HG02970 (cell line): ENCODE data around the gene ZBTB20.

ENCODE experiments used
- ATAC-seq: cut with Tn5 transposase; IDR thresholded peaks from one replicate; pipeline ENCODE4 v1.9.1; 2021; ENCODE audit warnings: mild to moderate bottlenecking, moderate library complexity, moderate number of reproducible peaks; ENCODE audit not compliant: unreplicated experiment, low FRiP score

ZBTB20 gene

DNA sequence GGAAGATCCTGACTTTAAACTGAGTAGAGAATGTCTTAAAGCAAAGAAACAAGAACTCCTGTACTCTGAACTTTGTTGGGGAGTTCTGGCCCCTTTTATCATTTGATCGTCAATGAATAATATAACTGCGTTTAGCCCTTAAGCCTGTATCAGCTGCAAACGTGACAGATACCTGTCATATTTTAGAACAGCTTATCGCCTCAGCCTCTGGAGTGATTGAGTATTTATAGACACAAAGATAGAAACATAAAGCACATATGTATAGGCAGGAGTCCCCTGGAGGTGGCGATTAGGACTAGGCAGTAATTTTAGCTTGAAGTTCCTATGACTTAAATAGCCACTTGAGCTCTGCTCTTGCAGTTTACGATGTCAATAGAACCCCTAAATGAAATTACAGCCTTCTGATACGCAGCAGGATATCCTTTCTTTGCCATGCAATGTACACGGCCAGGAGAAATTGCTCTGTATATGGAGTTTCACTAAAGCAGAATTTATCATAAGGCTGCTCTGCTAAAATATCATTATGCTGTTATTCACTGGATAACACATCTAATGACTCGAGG lies 531.5 kb downstream of the ZBTB20 start:
- no peak for ATAC-seq

DNA sequence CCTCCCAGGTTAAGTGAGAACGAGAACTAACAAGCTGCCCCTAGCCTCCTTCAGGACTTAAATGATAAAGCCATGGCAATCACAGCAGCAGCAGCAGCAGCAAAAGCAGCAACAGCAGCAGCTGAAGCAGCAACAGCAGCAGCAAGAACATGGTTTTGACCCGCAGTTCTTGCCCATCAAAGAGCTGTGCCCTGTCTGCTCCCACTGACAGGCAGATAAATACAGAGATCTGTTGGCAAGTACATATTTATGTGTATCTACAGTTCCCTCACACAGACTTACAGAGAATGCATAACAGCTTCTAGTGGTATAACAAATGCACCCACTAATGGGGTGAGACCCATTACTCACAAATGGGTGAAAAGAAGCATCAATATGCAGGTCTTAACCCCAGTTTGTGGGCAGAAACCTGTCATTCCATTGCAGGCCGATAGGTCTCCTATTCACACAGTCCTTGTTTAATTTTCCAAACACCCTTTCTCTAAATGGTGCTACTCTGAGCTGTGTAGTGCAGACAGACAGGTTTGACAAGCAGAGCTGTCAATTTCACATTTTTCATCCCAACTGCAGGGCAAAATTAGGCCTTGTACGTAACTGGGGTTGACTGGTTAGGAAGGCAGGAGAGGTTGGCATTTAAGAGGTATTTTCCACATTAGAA lies 537.0 kb downstream of the ZBTB20 start:
- ATAC-seq: no peak

DNA sequence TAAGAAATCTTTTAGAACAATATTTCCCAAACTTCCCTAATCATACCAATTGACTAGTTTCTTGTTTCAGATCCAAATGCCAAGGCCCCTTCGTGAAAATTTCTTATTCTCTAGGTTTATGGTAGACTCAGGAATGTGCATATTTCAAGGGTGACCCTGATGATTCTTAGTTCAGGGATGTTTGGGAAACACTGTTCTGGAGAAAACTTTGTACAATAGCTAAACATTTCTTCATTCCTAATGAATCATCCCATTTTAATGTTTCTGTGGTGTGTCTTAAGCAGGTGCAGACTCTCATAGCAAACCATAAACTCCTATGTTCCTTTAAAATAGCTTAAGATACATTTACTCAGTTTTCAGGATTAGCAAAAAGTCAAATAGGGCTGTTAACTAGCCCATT lies 538.8 kb downstream of the ZBTB20 start:
- ATAC-seq: no peak

DNA sequence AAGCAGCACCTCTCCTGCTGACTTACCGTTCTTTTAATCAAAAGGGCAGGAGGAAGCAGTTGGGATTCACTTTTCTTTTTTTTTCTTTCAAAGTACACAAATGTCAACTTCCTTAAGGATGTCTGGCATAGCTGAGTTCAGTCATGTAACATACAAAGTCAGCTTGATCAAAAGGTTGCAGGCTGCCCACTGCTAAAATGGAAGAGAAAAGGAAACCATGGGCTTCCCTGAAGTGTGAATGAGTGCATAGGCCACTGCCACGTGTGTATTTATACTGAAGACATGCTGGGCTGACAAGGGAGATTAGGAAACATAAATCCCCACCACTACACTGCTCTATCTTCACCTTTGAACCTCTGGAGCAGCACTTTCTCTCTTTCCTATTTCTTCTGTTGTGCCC lies 540.8 kb downstream of the ZBTB20 start:
- no peak for ATAC-seq

DNA sequence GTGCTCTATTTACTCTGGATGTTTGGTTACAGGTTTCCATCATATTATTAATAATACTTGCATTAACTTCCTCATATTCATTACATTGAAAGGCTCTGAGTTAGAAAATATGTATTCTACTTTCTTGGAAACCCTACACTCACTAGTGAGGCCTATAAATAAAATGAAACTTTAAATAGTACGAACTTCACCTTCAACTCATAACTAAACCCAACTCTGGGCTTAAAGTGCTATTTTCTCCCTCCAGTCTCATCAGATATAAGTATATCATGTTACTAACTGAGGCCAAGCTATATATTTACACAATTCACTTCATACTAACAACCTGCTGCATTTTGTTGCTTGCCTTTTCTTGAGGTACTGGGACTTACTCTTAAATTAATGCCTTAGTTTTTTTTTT lies 546.5 kb downstream of the ZBTB20 start:
- no peak for ATAC-seq

DNA sequence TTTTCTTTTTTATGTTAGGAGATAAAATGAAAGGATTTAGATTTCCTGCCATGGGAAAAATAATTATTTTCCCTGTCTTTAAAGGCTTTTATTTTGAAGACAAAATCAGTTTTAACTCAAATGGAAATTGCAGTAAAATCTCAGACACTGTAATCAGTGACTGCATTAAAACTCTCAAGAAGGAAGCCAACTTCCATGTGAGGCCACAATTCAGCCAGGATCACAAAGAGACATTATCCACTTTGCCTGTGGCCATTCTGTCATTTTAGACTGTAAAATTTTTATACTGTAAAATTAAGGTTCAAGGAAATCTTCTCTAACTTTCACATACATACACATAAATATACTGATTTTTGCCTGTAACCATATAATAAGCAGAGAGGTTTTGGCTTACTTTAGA lies 549.2 kb downstream of the ZBTB20 start:
- ATAC-seq: no peak

DNA sequence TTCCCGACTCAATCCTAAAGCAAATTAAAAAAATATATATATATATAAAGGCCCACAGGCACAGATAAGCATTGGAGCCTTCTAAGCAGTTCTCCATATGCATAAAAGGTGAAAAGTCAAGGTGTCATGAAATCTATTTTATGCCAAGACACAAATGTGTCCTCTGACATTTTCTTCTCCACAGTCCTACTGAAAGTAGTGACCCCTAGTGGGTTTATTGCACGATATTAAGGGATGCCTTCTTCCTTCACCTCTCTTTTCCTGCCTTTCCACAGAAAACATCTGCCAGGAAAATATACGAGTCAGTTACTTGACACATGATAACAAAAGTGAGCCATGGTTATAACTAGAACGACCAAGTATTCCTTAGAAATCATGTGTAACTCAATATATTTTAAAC lies 550.1 kb downstream of the ZBTB20 start:
- no peak for ATAC-seq

DNA sequence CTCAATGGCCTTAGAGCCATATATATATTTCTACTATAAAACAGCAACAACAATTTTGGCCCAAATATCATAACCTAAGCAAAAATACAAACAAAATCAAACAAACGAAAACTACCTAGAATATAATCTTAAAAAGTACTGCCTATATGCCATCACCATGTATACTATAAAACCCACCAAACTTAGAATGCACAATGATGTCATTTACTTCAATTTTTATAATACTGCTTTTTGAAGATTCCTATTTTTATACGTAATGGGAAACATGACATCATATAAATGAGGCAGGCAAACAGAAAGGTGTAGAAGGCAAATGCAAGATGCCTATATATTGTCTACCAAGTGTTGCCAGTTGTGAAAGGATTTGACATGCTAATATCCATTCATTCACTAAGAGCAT lies 550.9 kb downstream of the ZBTB20 start:
- ATAC-seq: no peak

DNA sequence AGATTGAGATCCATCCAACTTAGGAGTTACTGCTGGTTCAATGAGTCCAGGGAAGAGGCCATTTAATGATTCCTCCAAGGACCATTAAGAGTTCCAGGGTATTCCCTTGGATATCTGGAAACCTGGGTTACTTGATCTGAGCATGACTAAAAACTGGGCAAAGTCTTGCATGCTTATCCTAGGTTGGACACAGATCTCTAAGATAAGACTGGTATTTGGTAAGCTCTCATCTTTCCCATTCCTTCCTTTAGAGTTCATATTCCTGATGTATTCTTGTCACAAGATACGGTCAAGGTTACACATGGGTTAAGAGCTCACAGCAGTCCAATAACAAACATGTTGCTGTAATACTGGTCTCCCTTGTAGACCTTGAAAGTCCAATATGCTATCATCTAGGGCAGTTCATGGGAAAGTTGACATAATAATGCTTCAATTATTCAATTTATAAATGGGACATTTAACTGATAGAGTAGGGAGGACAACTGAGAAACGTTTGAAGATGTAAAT lies 551.5 kb downstream of the ZBTB20 start:
- no peak for ATAC-seq

DNA sequence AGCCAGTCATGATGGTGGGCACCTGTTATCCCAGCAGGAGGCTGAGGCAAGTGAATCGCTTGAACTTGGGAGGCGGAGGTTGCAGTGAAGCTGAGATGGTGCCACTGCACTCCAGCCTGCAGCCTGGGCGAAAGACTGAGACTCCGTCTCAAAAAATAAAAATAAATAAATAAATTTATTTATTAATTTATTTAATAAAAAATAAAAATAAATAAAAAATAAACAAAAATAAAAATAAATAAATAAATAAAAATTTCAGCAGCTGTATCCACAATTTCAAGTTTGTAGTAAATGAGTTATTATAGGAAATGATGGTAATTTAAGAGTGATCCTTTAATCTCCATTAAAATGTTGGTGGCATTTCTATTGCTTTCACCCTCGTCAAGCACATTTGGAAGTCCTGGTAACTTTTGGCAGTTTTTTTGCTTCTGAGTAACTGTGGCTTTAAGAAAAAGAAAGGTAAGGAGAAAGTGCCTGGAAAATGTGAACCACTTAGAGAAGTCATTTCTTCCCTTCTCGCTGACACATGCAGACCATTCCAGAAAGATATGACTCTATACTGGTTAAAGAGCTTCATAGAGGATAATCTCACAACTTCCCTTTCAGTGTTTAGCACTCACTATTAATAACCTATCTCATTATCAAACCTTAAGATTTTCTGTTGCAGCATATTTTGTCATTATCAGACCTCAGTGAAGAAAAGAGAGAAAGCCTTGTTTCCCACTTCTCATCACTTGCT lies 556.6 kb downstream of the ZBTB20 start:
- no peak for ATAC-seq

DNA sequence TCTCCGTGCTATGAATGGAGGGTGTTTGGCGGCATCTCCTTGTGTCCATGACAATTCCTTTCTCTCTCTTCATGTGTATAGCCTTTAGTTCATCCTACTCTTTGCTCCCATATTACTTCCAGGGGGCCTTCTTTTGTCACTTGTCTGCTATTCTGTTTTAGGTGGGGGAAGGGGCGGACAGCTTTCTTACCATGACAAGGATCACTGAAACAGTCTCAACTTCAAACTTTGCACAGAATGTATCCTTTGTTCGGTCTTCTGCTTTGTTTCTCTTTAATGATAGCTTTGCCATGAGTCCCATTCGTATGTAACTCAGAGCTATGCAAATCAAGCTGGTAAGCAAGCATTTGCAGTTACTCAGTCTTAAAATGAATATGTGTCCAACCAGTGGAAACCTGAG lies 559.1 kb downstream of the ZBTB20 start:
- no peak for ATAC-seq

DNA sequence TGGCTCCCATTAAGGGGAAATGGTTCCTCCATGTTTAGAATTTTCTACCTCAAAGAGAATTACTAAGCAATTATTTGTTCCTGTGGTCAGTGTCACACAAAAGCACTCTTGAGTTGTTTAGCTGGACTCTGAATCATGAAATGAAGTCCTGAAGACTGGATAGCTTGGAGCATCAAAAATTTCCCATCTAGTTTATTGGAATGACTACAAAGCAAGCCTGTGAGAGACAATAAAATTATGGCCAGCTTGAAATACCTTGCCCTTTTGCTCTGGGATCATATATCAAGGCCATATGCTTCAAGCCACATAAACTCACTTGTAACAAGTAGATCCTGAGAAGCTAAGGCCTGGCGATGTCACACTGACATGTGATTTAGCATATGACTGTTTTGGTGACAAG lies 561.0 kb downstream of the ZBTB20 start:
- no peak for ATAC-seq

DNA sequence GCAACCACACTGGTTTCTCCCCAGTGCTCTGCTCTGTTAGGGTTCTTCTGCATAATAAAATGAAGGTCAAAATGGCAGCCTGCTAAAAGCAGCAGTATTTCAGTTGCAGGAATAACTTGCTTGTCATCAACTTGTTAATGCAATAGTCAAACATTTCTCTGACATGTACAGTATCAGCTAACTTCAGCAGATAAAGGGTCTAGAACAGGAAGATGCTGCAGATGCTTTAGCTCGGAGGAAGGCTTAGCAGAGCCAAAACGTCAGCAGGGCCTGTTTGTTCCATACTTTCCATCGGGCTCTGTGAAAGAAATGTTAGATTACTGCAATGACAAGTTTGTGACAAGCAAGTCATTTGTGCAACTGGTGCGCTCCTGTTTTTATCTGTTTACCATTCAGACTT lies 561.4 kb downstream of the ZBTB20 start:
- ATAC-seq: no peak

DNA sequence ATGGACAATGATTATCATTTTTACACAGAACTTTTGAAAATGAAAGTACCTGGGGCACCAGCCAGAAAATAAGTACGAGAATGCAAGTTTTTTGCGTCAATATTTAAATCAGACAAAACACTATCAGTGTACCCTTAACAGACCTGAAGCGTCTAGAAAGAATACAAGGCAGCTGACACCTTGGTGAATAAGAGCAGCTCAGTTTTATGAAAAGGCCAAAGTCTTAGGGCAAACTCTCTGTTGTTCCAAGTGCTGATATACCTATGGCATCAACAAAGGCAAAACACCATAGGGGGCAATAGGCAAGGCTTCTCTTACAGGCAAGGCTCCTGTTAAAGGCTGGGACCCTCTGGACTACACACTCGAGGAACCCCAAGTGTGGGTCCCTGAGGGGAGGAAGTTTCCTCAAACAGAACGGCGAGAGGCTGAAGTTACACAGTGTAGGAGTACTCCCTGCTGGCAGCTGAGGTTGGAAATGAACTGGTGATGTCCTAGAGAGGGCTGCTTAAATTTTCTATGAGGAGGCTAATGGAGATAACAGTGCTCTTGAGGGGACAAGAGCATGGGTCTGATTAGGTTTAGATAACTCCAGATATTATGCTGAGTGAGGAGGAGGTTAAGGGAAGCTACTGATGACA lies 562.2 kb downstream of the ZBTB20 start:
- no peak for ATAC-seq

DNA sequence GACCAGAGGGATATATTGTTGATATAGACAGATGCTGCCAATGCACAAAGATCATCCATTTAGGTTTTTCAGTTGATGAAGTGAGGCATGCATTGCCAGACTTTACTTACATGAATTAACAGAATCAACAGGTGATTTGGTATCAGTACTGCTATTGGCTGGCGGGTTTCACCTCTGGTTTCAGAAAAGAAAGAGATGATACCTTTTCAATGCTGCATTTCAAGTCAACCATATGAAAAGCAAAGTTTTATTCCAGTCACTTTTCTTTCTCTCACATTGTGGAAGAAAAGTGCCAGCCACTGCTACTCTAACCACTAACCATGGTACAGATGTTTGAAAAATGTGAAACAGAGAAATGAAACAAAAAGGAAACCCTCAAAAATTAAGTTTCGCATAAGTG lies 564.2 kb downstream of the ZBTB20 start:
- ATAC-seq: peak; percentile 81

DNA sequence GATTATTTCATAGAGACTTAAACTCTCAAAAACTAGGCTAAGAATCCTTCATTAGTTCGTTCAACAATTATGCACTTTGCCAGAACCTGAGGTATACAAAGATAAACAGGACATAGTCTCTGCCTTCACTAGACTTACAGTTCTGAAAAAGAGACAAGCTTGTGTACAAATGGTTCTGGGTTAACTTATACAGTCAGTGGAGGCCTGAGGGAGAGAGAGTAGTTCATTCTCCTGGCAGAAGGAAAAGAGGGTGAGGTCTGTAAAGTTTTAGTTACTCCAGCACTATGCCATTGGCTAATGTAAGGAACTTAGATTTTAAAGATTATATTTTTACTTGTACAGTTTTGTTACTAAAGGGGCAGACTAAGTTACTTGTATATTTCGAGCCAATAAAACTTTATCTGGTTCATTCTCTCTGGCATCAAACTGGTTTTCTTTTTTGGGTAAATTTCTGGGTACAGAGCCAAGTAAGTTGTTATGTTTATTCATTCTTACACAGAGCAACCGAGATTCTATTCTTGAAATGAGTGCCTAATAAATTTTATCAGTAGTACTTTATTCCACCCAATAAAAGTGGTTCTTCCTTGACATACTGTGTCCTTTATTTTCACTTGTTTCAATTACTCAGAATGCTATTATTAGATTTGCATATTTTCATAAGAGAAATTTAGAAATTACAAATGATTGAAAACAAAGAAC lies 574.6 kb downstream of the ZBTB20 start:
- no peak for ATAC-seq

DNA sequence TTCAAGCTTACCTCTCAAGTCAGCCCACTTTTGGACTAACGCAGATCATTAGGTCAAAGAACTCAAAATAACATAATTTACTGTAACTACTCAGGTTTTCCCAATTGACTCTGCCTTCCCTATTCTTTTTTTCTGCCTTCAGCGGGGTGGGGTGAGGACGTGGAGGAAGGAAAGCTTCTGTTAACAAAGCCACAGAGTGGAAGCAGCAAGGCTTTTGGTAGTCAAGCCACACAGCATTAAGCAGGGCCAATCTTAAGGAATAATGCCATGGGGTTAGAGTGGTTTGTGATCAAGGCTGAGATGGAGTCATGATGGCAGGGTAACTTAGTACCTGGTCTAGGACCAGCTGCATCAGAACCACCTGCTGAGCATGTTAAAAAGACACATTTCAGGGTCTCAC lies 575.7 kb downstream of the ZBTB20 start:
- no peak for ATAC-seq

DNA sequence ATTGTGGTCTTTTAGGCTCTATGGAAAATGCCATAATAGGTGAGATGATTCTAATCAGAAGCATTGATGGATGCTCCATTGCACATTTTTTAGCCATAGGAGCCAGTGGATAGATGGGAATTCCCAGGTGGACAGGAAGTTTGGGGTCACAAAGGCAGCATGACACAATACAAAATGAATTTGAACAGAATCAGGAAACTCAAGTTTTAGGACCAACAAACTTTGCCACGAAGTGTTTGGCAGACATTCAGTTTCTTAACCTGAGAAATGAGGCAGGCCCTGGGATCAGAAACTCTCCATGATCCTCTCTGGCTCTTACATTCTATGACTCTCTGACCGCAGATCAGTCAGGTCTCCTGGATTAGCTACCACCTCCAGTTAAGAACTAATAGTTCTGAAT lies 577.9 kb downstream of the ZBTB20 start:
- no peak for ATAC-seq

DNA sequence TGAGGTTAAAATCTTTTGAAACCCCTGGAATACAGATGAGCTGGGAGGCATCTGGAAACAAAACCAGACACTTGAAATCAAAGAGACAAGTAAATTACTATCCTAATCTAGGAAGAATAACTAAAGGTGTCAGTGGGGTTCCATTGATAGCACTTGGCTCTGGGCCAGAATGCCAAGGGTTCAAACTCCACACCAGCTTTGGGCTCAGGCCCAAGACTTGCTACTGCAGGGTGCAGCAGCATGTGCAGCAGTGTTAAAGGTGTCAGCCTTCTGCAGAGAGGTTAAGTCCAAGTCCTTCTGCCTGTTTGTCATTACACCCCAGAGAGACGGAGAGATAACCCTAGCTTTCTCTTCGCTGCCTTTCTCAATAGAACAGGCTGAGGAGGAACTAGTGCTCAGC lies 579.3 kb downstream of the ZBTB20 start:
- no peak for ATAC-seq

DNA sequence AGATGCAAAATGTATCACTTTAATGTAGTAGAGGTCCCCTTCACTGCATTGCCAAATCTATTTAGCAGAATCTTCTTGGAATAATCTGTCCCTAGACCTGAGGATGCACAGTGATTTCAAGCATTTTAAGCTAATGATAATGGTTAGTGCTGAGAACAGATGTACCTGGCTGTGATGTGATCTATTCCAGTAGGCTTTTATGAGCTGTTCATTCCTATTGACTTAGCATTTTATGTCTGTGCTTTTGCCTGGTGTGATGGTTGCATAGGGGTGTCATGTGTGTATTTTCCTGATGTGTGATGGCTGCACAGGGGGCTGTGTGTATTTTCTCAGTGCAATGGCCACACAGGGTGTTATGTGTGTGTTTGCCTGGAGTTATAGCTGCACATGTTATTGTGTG lies 580.3 kb downstream of the ZBTB20 start:
- no peak for ATAC-seq
